ENCODE data around the gene STMP1. TPM values are rescaled to one million over a fixed set of nuclear protein-coding genes. Genes with fewer than 3 reads are reported as not detected.

Gene STMP1
- 10.1 TPM for total RNA-seq

DNA sequence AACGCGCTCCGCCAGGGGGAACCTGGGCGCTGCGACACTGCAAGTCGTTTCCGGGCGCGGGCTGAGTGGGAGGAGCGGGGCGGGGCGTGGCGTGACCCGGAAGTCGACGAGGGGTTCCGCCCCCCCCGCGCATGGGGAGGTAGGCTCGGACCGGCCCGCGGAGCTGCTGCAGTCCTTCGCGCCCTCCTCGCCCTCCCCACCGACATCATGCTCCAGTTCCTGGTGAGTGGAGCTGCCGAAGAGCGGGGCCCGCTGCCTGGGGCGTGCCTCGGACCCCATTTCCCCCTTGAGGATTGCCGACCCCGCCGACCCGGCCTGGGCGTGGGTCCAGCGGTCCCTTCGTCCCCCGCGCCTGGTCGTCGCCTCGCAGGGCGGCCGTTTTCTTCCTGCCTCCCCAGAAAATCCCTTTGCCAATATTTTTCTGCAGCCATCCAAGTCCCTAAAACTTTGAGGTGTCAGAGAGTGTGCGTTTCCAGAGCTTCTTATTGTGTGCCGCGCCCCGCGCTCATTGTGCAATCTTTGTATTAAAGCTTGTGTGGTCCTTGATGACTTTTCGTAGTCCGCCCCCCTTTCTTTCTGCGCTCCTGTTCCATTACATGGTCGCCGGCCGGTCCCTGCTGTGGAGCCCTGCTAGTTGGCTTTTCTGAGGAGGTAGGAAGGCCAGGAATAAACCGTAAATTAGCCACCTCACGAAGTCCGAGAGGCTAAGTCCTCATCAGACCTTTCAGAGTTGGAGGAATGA lies at the start of gene STMP1:
TSS of gene STMP1 (plus strand) at position 142 of the 742 bp plus-strand sequence.
- DNase-seq (ENCODE audit: low spot score in 2 of 2) = peak; percentile 81 to 98
- Histone ChIP-seq H3K4me3 (peak within 1 kb of the TSS; percentile 73 to 86), H3K36me3 (no peaks in the 10 kb centered on the region), H3K4me1 (peaks cover 0 to 19% of the 10 kb centered on the region in 2 donors), H3K9me3 (no peaks in the 10 kb centered on the region), H3K27ac (peak within 1 kb of the TSS; percentile 87 to 96), H3K27me3 (no peaks in the 10 kb centered on the region)
- intact Hi-C loops (cut with DNase I) = loop anchor here (1.0 to 5.0 kb wide), 6 partner anchors 82 to 450 kb away; partner anchors contain the start of genes MTPN and WDR91
- TF ChIP-seq, protein P1, sequence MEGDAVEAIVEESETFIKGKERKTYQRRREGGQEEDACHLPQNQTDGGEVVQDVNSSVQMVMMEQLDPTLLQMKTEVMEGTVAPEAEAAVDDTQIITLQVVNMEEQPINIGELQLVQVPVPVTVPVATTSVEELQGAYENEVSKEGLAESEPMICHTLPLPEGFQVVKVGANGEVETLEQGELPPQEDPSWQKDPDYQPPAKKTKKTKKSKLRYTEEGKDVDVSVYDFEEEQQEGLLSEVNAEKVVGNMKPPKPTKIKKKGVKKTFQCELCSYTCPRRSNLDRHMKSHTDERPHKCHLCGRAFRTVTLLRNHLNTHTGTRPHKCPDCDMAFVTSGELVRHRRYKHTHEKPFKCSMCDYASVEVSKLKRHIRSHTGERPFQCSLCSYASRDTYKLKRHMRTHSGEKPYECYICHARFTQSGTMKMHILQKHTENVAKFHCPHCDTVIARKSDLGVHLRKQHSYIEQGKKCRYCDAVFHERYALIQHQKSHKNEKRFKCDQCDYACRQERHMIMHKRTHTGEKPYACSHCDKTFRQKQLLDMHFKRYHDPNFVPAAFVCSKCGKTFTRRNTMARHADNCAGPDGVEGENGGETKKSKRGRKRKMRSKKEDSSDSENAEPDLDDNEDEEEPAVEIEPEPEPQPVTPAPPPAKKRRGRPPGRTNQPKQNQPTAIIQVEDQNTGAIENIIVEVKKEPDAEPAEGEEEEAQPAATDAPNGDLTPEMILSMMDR (IDR thresholded peaks at IDR 0.05) = peak in 1 of 3 experiments; percentile 95

- H3K4me1 ChIP-seq = peaks cover 0 to 4% of the 10 kb centered on the region in 2 donors
- TF ChIP-seq, protein P1 (IDR thresholded peaks at IDR 0.05) = no peak
- H3K4me3 ChIP-seq = no peak overlapping the region
- H3K9me3 ChIP-seq = no peaks in the 10 kb centered on the region
- peaks cover 7 to 52% of the 10 kb centered on the region in 2 donors for H3K36me3 ChIP-seq
- intact Hi-C loops (cut with DNase I) = no loop called here
- no peak overlapping the region for H3K27ac ChIP-seq
- no peaks in the 10 kb centered on the region for H3K27me3 ChIP-seq
- no peak for DNase-seq (ENCODE audit: low spot score in 2 of 2)
Observed at GRCh38 chr7:135616136-135616535, 46.2 kb upstream of the STMP1 start.

GRCh38 chr7:135617781-135618180 lies 44.5 kb upstream of the STMP1 start:
- peaks cover 13 to 49% of the 10 kb centered on the region in 2 donors for H3K36me3 ChIP-seq
- H3K9me3 ChIP-seq = no peaks in the 10 kb centered on the region
- H3K4me1 ChIP-seq = peaks cover 0 to 4% of the 10 kb centered on the region in 2 donors
- H3K4me3 ChIP-seq = no peak overlapping the region
- DNase-seq (ENCODE audit: low spot score in 2 of 2) = no peak
- TF ChIP-seq, protein P1 (IDR thresholded peaks at IDR 0.05) = no peak
- no peak overlapping the region for H3K27ac ChIP-seq
- intact Hi-C loops (cut with DNase I) = no loop called here
- H3K27me3 ChIP-seq = no peaks in the 10 kb centered on the region

- no peak overlapping the region for H3K27ac ChIP-seq
- H3K4me3 ChIP-seq = no peak overlapping the region
- intact Hi-C loops (cut with DNase I) = no loop called here
- no peak for DNase-seq (ENCODE audit: low spot score in 2 of 2)
- no peaks in the 10 kb centered on the region for H3K9me3 ChIP-seq
- TF ChIP-seq, protein P1 (IDR thresholded peaks at IDR 0.05) = no peak
- peaks cover 18 to 56% of the 10 kb centered on the region in 2 donors for H3K36me3 ChIP-seq
- peaks cover 0 to 4% of the 10 kb centered on the region in 2 donors for H3K4me1 ChIP-seq
- H3K27me3 ChIP-seq = no peaks in the 10 kb centered on the region
Observed at GRCh38 chr7:135618510-135618909, 43.8 kb upstream of the STMP1 start.

GRCh38 chr7:135620447-135620846 lies 41.9 kb upstream of the STMP1 start:
- H3K9me3 ChIP-seq = no peaks in the 10 kb centered on the region
- TF ChIP-seq, protein P1 (IDR thresholded peaks at IDR 0.05) = no peak
- intact Hi-C loops (cut with DNase I) = loop anchor here (2.0 kb wide), 1 partner anchor 24 kb away; no protein-coding TSS in a partner anchor
- H3K4me1 ChIP-seq = peaks cover 0 to 4% of the 10 kb centered on the region in 2 donors
- no peaks in the 10 kb centered on the region for H3K27me3 ChIP-seq
- no peak overlapping the region for H3K27ac ChIP-seq
- H3K36me3 ChIP-seq = peaks cover 27 to 66% of the 10 kb centered on the region in 2 donors
- no peak overlapping the region for H3K4me3 ChIP-seq
- no peak for DNase-seq (ENCODE audit: low spot score in 2 of 2)

All from ascending aorta (tissue), 2 donors.